K562 (cell line): ENCODE measurements around the gene TEX261. TPM values are rescaled to one million over a fixed set of nuclear protein-coding genes. Genes with fewer than 3 reads are reported as not detected.

Source experiments
- ARNT ChIP-seq, 2 experiments: fragments of 450-650 bp; IDR thresholded peaks; 2 replicates each; pipeline ENCODE4 v1.6.1; 2016; ENCODE audit warnings: mild to moderate bottlenecking in 1 of 2
- BRCA1 ChIP-seq, 2 experiments: fragments of 450-650 bp in 1 of 2; sonication (generic) in 1 of 2; formaldehyde crosslinking in 1 of 2; IDR thresholded peaks; 2 replicates each; pipeline versions ENCODE4 v1.5.0 to v1.6.1; 2017 to 2020; ENCODE audit warnings: mild to moderate bottlenecking in 1 of 2, missing genetic modification reagents in 1 of 2
- HMG20A ChIP-seq: fragments of 450-650 bp; formaldehyde crosslinking; conservative IDR thresholded peaks from 2 replicates; pipeline ENCODE4 v1.4.0; 2020; ENCODE audit warnings: mild to moderate bottlenecking, mixed read lengths
- HNRNPK ChIP-seq: fragments of 200-400 bp; formaldehyde crosslinking; IDR thresholded peaks from one replicate; pipeline ENCODE4 v1.6.1; 2018; ENCODE audit warnings: mild to moderate bottlenecking, low read depth, low read length; ENCODE audit not compliant: poor library complexity, severe bottlenecking
- ILF3 ChIP-seq: fragments of 450-650 bp; IDR thresholded peaks from 2 replicates; pipeline ENCODE4 v1.6.1; 2018; ENCODE audit warnings: antibody characterized with exemption, mild to moderate bottlenecking, moderate library complexity, borderline replicate concordance
- MEIS2 ChIP-seq: fragments of 450-650 bp; IDR thresholded peaks from 2 replicates; pipeline ENCODE4 v1.6.1; 2014; ENCODE audit warnings: mild to moderate bottlenecking; ENCODE audit not compliant: partially characterized antibody
- POLR2A ChIP-seq: fragments of 450-650 bp; conservative IDR thresholded peaks from 2 replicates; pipeline ENCODE4 v1.6.1; 2016
- RBM17 ChIP-seq: fragments of 200-400 bp; formaldehyde crosslinking; IDR thresholded peaks from 2 replicates; pipeline ENCODE4 v1.6.1; 2017; ENCODE audit warnings: low read depth, mild to moderate bottlenecking, low read length, borderline replicate concordance
- SMC3 ChIP-seq: conservative IDR thresholded peaks from 2 replicates; pipeline ENCODE4 v1.6.1; 2011; ENCODE audit warnings: low read depth, low read length, improper control_type of control experiment; ENCODE audit not compliant: insufficient read depth
- TRIM28 ChIP-seq: fragments of 450-650 bp; IDR thresholded peaks from 2 replicates; pipeline ENCODE4 v1.6.1; 2017
- ZNF253 ChIP-seq: fragments of 250-450 bp; sonication (Bioruptor Pico); conservative IDR thresholded peaks from 2 replicates; pipeline ENCODE4 v1.6.1; 2021; ENCODE audit warnings: mild to moderate bottlenecking
- ZNF324 ChIP-seq: fragments of 250-450 bp; sonication (Bioruptor Pico); IDR thresholded peaks from 2 replicates; pipeline ENCODE4 v1.4.0; 2020; ENCODE audit warnings: mild to moderate bottlenecking
- ZZZ3 ChIP-seq: fragments of 450-650 bp; IDR thresholded peaks from 2 replicates; pipeline ENCODE4 v1.6.1; 2016; ENCODE audit warnings: antibody characterized with exemption, mild to moderate bottlenecking, moderate library complexity
- polyA plus RNA-seq, 8 experiments: library from polyadenylated mRNA; depleted of rRNA in 4 of 8; stranded (reverse) in 5 of 8; unstranded in 3 of 8; fragments of >200 nt; fragmentation: Nextera tagmentation in 2 of 8; fragmentation: Illumina TruSeq in 1 of 8; extraction: Ambion mirVana in 2 of 8; extraction: Trizol in 1 of 8; gene quantifications; 2 replicates each; pipeline versions ENCODE4 v1.2.1 to v1.2.3, GENCODE V29; 2011 to 2014; ENCODE audit warnings: inconsistent platforms in 1 of 8, missing spikeins in 1 of 8
- total RNA-seq, 7 experiments: library from RNA; depleted of rRNA in 6 of 7; stranded (reverse); fragments of >200 nt in 6 of 7; fragmentation: Illumina TruSeq in 2 of 7; extraction: Trizol in 2 of 7; gene quantifications; 2 replicates each; pipeline versions ENCODE4 v1.2.1 to v1.2.3, GENCODE V29; 2011 to 2021; ENCODE audit warnings: low replicate concordance in 1 of 7
- TF ChIP-seq, protein P1 (sequence below): sonication (generic); formaldehyde crosslinking; IDR thresholded peaks from 2 replicates; pipeline ENCODE4 v1.8.0; 2022; ENCODE audit warnings: missing genetic modification reagents, mild to moderate bottlenecking, moderate library complexity, borderline replicate concordance
- TF ChIP-seq, protein P2 (sequence below): fragments of 450-650 bp; IDR thresholded peaks from 2 replicates; pipeline ENCODE4 v1.6.1; 2016
- TF ChIP-seq, protein P3 (sequence below): fragments of 250-450 bp; sonication (Bioruptor Pico); IDR thresholded peaks from 2 replicates; pipeline ENCODE4 v1.8.0; 2022; ENCODE audit warnings: moderate library complexity, mild to moderate bottlenecking, inconsistent platforms
- TF ChIP-seq, protein P4 (sequence below), 3 experiments: fragments of 200-800 bp in 1 of 3; fragments of 250-450 bp in 1 of 3; fragments of 450-650 bp in 1 of 3; sonication (Bioruptor Pico) in 1 of 3; sonication (Bioruptor generic) in 1 of 3; formaldehyde crosslinking in 1 of 3; IDR thresholded peaks; 2 replicates each; pipeline versions ENCODE4 v1.6.1 to v1.8.0; 2016 to 2022; ENCODE audit warnings: mild to moderate bottlenecking in 2 of 3, missing genetic modification characterization in 2 of 3, missing compliant biosample characterization in 1 of 3, moderate library complexity in 1 of 3
- TF ChIP-seq, protein P5 (sequence below): fragments of 250-450 bp; sonication (Bioruptor Pico); IDR thresholded peaks from 2 replicates; pipeline ENCODE4 v1.5.0; 2022; ENCODE audit warnings: mild to moderate bottlenecking

TEX261 gene
- total and polyA plus RNA-seq, 9 of the 15 experiments (the other 6 are each of a cell fraction or from before 2014, with no cell fraction given): 11.9 to 110 (median 51.9) TPM

DNA sequence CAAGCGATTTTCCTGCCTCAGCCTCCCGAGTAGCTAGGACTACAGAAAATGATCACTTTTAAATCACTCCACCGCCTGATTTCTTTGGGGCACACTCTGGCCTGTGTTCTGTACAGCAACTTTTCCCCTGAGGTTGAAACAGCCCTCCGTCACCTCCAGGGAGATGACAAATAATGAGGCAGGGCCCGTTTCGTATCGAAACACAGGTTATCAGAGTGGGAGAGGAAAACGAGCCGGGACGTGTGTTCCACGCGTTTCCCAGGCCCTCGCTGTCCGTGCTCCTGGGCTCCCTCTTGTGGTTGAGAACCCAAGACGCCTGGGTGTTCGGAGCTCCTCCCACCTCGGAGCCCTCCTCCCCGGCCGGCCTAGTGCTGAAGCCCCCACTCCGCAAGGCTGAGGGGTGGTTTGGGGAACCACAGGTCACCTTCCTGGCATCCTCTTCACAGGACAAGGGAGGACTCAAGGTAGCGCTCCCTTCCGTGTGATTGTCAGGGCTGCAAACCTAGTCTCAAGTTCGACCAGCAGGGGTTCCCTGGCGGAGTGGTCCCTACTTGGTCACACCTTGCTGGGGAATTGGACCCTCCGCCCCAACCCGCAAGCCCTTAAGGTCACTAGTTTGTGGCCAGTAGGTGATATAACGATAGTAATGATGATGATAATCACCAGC lies 46.2 kb downstream of the TEX261 start (continued):
- TF ChIP-seq, protein P1, sequence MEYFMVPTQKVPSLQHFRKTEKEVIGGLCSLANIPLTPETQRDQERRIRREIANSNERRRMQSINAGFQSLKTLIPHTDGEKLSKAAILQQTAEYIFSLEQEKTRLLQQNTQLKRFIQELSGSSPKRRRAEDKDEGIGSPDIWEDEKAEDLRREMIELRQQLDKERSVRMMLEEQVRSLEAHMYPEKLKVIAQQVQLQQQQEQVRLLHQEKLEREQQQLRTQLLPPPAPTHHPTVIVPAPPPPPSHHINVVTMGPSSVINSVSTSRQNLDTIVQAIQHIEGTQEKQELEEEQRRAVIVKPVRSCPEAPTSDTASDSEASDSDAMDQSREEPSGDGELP (CRISPR knock-in tag): peak; percentile 66; the same call in 1 of the 2 replicates
- TF ChIP-seq ZNF324 (no peak), BRCA1 (IDR thresholded peaks at IDR 0.05) (no peak), BRCA1 (CRISPR knock-in tag; IDR thresholded peaks at IDR 0.05) (no peak), ARNT (IDR thresholded peaks at IDR 0.05) (no peak), SMC3 (peak; percentile 82), HNRNPK (no peak), MEIS2 (no peak), HMG20A (no peak), ZZZ3 (no peak), ZNF253 (CRISPR knock-in tag) (no peak), RBM17 (no peak), POLR2A (no peak), ILF3 (no peak), TRIM28 (no peak)
- TF ChIP-seq, protein P2, sequence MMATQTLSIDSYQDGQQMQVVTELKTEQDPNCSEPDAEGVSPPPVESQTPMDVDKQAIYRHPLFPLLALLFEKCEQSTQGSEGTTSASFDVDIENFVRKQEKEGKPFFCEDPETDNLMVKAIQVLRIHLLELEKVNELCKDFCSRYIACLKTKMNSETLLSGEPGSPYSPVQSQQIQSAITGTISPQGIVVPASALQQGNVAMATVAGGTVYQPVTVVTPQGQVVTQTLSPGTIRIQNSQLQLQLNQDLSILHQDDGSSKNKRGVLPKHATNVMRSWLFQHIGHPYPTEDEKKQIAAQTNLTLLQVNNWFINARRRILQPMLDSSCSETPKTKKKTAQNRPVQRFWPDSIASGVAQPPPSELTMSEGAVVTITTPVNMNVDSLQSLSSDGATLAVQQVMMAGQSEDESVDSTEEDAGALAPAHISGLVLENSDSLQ: no peak
- TF ChIP-seq, protein P3, sequence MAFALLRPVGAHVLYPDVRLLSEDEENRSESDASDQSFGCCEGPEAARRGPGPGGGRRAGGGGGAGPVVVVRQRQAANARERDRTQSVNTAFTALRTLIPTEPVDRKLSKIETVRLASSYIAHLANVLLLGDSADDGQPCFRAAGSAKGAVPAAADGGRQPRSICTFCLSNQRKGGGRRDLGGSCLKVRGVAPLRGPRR: no peak
- TF ChIP-seq, protein P4, sequence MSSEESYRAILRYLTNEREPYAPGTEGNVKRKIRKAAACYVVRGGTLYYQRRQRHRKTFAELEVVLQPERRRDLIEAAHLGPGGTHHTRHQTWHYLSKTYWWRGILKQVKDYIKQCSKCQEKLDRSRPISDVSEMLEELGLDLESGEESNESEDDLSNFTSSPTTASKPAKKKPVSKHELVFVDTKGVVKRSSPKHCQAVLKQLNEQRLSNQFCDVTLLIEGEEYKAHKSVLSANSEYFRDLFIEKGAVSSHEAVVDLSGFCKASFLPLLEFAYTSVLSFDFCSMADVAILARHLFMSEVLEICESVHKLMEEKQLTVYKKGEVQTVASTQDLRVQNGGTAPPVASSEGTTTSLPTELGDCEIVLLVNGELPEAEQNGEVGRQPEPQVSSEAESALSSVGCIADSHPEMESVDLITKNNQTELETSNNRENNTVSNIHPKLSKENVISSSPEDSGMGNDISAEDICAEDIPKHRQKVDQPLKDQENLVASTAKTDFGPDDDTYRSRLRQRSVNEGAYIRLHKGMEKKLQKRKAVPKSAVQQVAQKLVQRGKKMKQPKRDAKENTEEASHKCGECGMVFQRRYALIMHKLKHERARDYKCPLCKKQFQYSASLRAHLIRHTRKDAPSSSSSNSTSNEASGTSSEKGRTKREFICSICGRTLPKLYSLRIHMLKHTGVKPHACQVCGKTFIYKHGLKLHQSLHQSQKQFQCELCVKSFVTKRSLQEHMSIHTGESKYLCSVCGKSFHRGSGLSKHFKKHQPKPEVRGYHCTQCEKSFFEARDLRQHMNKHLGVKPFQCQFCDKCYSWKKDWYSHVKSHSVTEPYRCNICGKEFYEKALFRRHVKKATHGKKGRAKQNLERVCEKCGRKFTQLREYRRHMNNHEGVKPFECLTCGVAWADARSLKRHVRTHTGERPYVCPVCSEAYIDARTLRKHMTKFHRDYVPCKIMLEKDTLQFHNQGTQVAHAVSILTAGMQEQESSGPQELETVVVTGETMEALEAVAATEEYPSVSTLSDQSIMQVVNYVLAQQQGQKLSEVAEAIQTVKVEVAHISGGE (CRISPR knock-in tag; IDR thresholded peaks at IDR 0.05): no peak
- TF ChIP-seq, protein P5, sequence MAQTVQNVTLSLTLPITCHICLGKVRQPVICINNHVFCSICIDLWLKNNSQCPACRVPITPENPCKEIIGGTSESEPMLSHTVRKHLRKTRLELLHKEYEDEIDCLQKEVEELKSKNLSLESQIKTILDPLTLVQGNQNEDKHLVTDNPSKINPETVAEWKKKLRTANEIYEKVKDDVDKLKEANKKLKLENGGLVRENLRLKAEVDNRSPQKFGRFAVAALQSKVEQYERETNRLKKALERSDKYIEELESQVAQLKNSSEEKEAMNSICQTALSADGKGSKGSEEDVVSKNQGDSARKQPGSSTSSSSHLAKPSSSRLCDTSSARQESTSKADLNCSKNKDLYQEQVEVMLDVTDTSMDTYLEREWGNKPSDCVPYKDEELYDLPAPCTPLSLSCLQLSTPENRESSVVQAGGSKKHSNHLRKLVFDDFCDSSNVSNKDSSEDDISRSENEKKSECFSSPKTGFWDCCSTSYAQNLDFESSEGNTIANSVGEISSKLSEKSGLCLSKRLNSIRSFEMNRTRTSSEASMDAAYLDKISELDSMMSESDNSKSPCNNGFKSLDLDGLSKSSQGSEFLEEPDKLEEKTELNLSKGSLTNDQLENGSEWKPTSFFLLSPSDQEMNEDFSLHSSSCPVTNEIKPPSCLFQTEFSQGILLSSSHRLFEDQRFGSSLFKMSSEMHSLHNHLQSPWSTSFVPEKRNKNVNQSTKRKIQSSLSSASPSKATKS: no peak
